Fibroblast of skin of left biceps (primary cell): ENCODE results near the gene CSNK2A1.
"Not testable (repeated sequence)": the region's sequence is repeated elsewhere in the genome, so short reads cannot be mapped to it uniquely, and the experiment has no call there.

Experiments used
- DNase-seq, 2 experiments: peaks; one replicate each; pipeline ENCODE4 v3.0.0-alpha.2; 2013; ENCODE audit warnings: low read depth in 2 of 2

Gene CSNK2A1

DNA sequence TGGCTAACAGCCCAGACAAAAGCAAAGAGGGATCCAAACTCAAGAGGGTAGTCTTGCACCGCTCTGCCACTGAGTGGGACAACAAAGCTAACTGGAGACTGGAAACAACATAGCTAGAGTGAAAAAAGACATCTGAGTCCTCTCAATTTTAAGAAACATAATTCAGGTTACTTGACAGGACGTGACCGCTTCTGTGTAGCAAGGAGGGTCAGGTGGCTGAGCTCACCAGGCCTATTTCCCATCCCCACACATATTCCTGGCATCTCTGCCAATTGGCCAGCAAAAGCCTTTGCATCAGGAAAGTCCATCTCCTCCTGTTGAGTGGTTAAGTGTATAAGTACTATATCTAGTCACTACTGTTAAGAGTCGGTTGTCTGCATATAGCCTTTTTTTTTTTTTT is 55.9 kb downstream of the CSNK2A1 start:
- no peak for DNase-seq

DNA sequence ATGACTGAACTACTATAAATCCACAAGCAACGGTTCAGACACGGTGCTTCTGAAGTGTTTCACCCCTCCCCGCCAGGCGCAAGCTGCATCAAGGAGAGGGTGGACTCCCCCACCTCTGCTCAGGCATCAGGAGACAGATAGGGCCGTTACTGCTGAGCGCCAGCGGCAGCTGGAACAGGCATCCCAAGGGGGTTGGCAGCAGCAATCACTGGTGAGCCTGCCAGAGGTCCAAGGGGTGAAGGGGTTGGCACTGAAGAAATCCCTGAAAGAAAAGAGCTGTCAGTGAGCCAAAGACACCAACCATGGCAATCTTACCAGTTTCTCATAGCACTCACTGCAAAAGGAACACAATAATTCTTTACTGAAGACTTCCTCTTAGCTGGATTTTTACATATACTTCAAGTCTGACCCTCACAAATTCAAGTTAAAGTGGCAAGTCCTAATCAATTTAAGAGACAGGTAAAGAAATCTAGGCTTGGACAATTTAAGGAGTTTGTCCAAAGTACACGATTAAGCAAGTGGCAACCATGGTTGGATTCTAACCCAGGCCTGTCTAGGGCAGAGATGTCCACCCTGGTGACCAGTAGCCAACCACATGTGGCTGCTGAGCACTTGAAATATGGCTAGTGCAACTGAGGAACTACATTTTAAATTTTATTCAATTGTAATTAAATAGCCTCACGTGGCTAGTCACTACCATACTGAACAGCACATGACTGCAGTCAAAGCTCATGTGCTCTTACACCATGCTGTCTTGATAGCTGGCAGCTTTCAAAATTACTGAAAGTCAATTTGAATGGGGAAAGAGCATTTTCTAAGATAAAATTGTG is 59.6 kb downstream of the CSNK2A1 start:
- DNase-seq: no peak

DNA sequence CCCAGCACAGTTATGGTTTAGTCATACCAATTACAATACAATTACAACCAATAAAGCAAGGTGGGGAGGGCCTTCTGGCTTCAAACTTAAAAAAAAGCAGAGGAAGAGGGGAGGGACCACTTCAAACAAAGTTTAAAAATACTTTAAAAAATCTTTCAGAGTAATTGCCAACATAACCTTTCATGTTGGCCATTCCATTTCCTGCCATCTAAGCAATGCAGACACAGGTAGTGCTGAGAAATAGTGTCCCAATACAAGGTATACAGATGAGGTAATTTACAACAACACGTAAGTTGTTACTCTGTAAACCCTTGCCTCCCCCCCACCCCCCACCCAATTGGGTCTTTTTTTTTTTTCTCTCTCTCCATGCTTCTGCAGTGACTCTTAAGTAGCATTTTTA is 62.4 kb downstream of the CSNK2A1 start:
- no peak for DNase-seq

DNA sequence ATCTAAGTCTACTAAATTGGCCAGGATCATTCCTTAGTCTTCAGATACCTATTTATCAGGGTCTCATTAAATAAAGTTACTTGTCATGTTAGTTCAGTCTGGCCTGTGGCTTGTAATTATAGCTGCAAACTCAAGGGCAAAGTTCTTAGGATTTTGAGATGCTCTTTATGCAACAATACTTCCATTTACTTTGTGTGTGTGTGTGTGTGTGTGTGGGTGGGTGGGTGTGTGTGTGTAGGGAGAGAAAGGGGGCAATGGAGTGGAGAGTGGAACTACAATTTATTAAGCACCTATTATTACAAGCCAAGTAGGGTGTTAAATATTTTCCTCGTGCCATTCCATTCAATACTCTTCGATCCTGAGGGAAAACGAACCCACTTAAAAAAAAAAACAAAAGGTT is 63.5 kb downstream of the CSNK2A1 start:
- no peak for DNase-seq

DNA sequence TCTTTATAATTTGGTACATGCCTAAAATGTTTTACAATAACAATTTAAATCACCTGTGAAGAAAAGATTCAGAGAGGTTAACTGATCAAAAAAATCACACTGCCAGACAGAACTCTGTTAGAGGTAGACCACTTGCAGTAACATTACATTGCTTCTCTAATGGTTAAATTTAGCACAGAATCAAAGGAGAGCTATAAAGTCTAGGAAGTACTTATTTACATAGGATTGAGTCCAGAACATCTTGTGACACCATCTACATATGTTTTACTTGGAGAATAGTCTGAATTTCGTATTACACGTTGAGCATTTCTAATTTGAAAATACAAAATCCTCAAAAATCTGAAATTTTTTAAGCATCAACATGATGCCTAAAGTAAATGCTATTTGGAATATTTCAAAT is 64.1 kb downstream of the CSNK2A1 start:
- no peak for DNase-seq

DNA sequence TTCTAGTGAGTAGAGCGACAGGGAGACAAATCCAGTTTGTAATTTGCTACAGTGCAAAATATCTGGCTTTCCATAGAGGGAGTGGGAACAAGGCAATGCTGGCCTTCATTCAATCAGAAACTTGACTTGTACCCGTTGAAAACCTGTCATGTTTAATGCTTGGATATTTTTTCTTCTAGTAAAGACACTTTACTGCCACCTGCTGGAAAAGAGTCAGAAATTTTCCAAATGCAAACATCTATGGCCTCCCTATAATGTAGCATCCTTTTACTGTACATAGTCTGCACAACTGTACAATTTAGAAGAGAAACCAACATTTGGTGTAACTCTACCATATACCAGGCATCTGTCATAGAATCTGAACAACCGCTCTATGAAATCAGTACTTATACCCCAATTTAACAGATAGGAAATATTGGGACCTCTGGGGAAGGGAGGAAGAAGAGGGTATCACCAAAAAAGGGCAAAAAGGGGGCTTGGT is 64.6 kb downstream of the CSNK2A1 start:
- DNase-seq: peak; percentile 38 to 45

DNA sequence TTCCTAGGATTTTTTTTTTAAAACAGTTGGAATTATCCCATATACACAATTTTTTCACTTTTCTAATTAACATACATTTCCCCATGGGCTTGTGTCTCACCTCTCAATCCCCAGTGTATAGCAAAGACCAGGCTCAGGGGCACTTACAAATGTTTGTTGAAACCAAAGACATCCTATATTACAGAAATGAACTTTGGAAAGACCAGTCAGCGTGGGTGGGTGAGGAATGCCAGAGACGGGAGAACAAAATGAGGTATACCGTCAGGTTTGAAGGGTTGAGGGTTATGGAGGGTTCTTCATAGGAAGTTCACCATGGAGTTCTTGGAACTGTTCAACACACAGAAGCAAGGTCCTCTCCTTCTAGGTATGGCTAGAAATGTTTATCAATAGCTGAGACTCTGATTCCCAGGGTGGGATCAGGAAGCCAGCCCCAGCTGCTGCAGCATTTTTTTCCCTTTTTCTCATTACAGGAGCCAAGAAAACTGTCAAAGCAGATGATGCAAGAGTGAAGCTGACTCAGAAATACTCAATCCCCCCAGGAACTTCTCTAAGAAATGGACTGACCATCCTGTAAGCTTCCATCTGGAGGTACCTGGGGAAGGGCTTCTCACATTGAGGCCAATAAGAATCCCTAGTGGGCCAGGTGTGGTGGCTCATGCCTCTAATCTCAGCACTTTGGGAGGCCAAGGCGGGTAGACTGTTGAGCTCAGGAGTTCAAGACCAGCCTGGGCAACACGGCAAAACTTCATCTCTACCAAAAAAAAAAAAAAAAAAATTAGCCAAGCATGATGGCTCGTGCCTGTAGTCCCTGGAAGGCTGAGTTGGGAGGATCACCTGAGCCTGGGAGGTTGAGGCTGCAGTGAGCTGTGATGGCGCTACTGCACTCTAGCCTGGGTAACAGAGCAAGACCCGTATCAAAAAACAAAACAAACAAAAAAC is 65.3 kb downstream of the CSNK2A1 start:
- DNase-seq: peak; percentile 71 to 78

DNA sequence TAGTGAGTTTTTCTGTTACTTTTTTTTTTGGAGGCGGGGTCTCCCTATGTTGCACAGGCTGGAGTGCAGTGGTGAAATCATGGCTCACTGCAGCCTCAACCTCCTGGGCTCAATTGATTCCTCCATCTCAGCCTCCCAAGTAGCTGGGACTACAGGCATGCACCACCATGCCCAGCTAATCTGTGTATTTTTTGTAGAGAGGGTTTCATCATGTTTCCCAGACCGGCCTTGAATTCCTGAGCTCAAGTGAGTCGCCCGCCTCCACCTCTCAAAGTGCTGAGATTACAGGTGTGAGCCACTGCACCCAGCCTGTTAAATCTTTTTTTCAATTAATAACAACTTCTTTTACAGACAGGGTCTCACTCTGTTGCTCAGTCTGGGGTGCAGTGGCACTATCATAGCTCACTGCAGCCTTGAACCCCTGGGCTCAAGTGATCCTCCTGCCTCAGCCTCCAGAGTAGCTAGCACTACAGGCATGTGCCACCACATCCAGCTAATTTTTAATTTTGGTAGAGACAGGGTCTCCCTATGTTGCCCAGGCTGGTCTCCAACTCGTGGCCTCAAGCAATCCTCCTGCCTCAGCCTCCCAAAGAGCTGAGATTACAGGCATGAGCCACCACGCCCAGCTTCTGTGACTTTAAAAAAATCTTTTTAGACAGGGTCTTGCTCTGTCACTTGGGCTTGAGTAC is 66.9 kb downstream of the CSNK2A1 start:
- not testable (repeated sequence) for DNase-seq

DNA sequence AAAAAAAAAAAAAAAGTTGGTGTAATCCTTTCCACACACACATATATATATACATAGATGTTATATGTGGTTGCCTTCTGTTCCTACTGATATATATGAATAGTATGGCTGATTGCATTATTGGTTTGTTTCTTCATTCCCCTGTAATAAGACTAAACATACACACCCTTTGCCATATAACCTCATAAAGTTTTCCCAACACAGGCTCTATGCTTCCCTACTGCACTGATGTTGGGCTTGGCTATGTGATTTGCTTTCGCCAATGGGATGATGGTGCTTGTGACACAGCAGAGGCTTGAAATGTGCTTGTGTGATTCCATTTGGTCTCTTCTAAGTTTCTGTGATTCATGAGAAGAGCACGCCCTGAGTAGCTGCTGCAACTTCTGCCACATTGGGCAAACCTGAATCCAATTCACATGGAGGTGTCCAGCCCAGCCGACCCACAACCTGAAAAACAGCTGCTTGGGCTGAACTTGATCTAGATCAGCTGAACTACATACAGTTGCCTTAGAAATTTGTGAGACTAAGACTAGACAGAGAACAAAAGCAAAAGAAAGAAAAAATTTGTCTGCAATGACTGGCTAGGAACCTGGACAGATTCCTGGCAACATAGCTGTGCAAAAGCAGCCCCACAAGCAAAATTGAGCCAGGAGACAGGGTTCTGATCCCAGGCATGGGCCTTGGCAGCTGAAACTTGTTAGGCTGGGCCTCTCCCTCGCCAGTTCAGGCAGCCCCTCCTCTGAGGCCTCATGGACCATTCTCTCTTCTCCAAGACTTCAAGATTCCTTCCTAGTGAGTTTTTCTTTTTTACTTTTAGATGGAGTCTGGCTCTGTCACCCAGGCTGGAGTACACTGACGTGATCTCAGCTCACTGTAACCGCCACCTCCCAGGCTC is 67.9 kb downstream of the CSNK2A1 start:
- DNase-seq: no peak

DNA sequence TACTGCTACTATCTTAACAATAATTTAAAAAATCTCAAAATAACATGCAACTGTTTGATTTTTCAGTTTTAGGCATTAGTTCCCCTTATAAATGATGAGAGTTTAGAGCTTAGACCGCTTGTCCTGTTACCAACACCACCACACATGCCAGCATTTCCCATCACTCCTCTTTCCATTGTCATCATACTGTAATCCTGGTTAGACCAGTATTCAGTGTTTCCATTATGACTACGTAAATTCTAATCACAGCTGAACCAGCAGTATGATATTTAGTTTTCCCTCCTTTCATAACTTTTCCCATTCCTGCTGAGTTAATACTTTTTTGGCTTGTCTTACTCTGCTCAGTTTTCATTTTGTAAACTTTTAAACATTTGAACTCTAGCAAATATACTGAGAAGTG is 69.0 kb downstream of the CSNK2A1 start:
- DNase-seq: no peak

DNA sequence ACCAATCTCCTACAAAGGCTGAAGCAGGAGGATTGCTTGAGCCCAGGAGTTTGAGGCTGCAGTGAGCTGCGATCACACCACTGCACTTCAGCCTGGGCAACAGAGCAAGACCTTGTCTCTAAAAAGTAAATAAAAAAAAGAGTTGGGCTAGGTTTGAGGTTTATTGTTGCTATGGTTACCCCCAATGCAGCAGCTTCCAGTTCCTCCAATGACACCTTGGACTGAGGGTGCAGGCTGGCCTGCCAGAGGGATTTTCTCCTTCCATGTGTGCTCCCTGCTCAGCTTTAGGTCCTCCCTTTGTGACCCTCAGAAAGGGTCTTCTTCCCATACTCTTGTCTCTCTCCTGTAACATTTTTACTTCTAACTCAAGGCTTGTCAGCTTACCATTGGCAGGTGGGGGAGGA is 70.7 kb downstream of the CSNK2A1 start:
- no peak for DNase-seq

DNA sequence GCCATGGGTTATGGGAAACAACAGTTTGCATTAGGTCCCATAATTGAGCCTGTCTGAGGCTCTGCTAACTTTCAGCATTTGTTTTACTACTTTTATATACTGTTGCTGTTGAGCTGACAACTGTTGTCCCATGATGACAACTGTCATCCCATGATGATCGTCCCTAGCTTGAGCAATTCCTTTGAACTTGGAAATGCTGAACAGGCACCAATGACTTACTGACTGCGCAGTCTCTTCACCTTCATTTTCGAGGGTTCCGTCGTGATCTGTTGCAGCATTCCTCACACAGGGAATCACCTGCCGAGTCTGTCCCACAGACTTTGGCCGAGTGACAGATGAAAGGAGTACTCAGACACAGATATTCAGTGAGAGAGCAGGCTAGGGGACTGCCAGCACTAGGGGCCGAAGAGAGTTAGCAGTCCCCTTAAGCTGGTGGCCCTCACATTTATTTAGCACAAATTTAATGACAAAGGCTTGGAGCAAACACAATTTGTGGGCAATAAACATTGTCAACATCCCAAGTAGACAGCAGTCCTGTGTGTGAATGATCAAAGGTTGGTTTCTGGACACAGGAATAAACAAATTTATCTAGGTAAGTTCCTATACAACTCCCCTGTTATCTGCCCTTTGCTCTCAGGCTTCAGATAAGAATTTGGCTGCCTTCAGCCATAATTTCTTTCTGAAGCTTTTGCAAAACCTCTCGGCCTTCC is 71.3 kb downstream of the CSNK2A1 start:
- DNase-seq: no peak

DNA sequence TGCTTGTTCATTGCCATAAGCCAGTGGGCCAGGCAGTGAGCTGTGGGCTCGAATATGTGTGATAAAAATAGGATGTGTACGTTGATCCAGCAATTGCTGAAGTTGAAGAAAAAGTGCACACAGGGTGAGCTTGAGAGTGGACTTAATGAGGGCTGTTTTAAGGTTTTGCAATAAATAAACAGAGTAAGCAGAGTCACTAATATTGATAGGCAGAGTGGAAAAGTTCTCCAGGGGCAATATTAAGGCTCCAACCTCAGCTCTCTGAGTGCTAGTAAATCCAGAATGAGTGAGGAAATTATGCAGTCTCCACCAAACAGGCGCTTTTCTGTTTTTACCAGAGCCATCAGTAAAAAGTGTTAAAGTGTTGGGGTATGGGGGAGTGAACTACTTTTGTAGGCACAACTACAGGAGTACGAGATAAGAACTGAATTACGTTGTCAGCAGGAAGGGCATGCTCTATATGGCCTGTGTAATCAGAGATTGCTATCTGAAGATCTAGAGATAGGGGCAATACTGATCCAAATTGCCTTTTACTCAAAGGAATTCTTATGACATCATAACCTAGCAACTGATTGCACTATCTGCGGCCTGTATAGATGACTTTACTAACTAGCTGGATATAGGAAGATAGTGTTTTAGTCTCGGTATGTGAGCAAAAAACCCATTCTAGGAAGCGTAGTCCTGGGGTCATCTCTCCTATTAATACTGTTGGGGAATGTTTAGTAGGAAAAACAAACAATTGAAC is 73.7 kb downstream of the CSNK2A1 start:
- DNase-seq: no peak

DNA sequence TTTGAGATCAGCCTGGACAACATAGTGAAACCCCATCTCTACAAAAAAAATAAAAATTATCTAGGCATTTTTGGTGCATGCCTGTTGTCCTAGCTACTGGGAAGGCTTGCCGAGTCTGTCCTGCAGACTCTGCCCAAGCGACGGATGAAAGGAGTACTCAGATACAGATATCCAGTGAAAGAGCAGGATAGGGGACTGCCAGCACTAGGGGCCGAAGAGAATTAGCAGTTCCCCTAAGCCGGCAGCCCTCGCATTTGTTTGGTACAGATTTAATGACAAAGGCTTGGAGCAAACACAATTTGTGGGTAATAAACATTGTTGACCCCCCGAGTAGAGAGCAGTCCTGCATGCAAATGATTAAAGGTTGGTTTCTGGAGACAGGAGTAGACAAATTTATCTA is 75.8 kb downstream of the CSNK2A1 start:
- no peak for DNase-seq

DNA sequence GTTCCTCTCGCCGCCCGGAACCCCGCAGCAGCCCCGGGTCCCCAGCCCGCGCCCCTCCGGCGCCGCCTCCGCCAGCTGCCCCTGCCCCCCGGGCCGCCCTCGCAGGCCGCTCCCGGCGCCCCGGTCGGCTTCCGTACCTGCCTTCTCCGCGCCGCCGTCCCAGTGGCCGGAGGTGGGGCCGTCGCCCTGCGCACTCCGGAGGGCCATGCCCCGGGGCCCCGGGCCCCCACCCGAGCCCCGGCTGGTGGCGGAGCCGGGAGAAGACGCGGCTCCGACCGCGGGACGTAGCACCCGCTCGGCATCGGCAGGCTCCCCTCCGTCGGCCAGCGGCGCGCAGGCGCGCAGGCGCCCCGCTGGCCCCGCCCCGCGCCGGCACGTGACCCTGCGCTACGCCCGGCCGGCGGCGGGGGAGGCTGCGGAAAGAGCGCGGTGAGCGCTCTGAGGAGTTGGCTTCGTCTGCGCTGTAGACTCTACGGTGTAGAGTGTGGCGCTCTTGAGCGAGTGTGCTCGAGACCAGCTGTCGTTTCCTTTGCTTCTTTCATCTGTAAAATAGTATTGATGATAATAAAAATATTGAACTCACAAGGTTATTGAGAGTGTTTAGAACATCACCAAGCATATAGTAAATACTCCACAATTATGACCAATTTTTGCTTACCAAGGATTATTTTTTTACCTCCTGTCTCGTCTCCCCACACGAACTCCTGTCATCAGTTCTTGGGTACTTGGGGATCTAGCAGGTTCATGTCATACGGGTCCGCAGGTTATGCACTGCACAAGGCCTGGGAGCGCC is 81.2 kb downstream of the CSNK2A1 start, which contains the start of gene TBC1D20:
TSS of gene TBC1D20 (minus strand) at position 335 of the 793 bp plus-strand sequence. CDS start at position 207, 128 bp downstream.
- peak; percentile 65 to 67 for DNase-seq

DNA sequence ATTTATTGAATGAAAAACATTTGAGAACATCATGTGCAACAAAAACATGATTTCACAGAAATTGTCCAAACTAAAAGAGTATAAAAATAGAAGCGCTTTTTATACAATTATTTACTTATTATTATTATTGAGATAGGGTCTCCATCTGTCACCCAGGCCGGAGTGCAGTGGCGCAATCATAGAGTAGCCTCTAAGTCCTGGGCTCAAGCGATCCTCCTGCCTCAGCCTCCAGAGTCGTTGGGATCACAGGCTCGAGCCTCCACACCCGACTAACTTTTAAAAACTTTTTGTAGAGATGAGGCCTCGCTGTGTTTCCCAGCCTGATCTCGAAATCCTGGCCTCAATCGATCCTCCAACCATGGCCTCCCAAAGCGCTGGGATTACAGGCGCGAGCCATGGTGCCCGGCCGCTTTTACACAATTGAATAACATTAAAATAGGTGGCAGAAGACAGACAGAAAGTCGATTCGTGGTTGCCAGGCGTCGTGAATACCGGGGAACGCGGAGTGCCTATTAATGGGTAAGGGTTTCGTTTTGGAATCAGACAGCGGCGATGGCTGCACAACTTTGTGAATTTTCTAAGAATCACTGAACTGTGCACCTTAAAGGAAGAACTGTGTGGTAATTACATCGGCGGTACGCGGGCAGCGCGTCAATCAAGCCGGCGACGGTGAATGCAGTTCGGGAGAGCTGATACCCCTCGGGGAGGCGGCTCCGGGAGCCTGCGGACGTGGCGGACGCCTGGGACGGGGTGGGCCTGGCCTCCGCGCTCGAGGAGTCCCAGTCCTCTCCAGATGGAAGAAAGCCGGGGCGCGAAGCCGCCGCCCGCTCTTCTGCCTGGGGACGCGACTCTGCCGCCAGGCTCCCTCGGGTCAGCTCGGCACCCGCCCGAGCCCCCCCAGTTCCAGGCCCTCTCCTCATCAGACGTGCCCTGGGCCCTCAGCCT is 82.1 kb downstream of the CSNK2A1 start:
- DNase-seq: no peak

DNA sequence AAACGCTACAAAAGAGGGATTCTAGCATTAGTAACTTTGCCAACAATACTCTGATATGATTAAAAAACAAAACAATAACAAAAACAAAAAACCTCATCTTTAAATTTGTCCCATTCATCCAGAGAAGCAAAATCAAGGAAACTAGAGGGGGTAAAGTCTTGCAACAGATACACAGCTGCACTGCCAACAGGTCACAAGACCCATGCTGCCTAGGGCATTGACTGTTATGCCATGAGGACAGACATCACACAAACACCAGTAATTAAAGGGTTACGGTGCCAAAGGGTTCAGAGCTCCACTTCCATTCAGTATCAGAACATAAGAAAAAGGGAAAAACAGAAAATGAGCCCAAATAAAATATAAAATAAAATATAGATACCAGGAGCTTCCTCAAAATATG is 82.9 kb downstream of the CSNK2A1 start:
- no peak for DNase-seq

DNA sequence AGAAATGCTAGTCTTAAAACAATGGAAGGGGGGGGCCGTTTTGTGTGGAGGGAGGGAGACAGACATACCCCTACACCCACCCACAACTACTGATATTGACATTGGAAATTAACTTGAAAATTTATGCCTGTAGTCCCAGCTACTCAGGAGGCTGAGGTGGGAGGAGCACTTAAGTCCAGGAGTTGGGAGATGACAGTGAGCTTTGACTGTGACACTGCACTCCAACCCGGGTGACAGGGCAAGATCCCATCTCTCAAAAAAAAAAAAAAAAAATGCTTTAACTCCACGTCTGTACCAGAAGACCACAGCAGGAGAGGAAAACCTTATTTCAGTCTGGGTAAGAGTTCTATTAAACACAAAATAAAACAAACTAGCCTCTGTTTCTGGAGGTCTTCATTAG is 83.4 kb downstream of the CSNK2A1 start:
- no peak for DNase-seq
